Measurements from ENCODE around the gene ZFYVE21. TPM values are rescaled to one million over a fixed set of nuclear protein-coding genes. Genes with fewer than 3 reads are reported as not detected.
"Not testable (repeated sequence)": the region's sequence is repeated elsewhere in the genome, so short reads cannot be mapped to it uniquely, and the experiment has no call there.

Gene ZFYVE21
- total RNA-seq, 2 experiments from 2014 or later: 16.9 to 17.2 TPM

DNA sequence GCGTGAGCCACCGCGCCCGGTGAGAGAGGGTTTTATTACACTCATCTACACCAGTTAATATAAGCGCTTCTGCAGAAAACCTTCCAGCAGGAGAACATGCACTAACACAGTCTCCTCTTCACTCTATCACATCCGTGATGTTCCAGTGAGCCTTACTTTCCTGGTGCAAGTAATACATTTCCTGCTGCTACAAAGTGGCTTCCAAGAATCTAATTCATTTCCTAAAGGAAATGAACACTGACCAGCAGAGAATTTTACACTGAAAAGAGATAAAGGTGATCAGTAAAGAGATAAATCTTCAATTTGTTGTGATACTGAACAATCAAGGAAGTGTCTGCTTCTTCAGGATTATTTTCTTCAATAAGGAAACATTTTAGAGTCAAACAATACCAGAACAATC is 39.5 kb downstream of the ZFYVE21 start:
- Mint-ChIP-seq H3K9me3 (no peaks in the 10 kb centered on the region), H3K36me3 (ENCODE audit: low read depth) (no peaks in the 10 kb centered on the region), H3K27me3 (no peaks in the 10 kb centered on the region), H3K27ac (no peak overlapping the region), H3K4me1 (peaks cover 2% of the 10 kb centered on the region), H3K4me3 (no peak overlapping the region)
- CTCF ChIA-PET: no interaction called here
- POLR2A ChIA-PET: no interaction called here
- no peak for DNase-seq

- DNase-seq: no peak
- no peaks in the 10 kb centered on the region for H3K27me3 Mint-ChIP-seq
- H3K36me3 Mint-ChIP-seq (ENCODE audit: low read depth): no peaks in the 10 kb centered on the region
- no peak overlapping the region for H3K27ac Mint-ChIP-seq
- CTCF ChIA-PET: interaction anchor here (0.6 to 1.0 kb wide), 2 partner anchors 10 to 231 kb away, joined by 4 read pairs; no protein-coding TSS in a partner anchor
- no peaks in the 10 kb centered on the region for H3K9me3 Mint-ChIP-seq
- H3K4me3 Mint-ChIP-seq: no peak overlapping the region
- POLR2A ChIA-PET: no interaction called here
- H3K4me1 Mint-ChIP-seq: no peaks in the 10 kb centered on the region
Measured at GRCh38 chr14:103758059-103758776, 42.6 kb downstream of the ZFYVE21 start.

DNA sequence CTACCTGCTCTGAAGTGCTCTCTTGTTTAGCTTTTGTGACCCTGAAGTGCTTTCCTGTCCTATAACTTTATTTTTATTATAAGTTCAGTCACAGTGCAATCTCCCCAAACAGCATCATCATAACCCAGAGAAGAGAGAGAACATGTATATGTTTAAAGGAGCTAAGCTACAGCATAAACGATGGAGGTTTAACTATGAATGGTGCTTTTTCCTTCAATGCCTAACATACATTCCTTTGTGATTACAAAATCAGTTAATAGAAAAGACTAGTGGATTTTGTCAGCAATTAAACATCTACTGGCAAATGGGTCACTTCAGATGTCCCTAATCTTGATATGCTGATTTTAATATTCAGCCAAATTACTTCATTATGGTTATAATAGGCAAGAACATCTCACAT is 46.4 kb downstream of the ZFYVE21 start:
- no peaks in the 10 kb centered on the region for H3K9me3 Mint-ChIP-seq
- CTCF ChIA-PET: no interaction called here
- POLR2A ChIA-PET: no interaction called here
- H3K4me1 Mint-ChIP-seq: no peaks in the 10 kb centered on the region
- no peak overlapping the region for H3K4me3 Mint-ChIP-seq
- no peaks in the 10 kb centered on the region for H3K36me3 Mint-ChIP-seq (ENCODE audit: low read depth)
- no peaks in the 10 kb centered on the region for H3K27me3 Mint-ChIP-seq
- H3K27ac Mint-ChIP-seq: no peak overlapping the region
- DNase-seq: no peak

GRCh38 chr14:103762541-103762940 is 46.9 kb downstream of the ZFYVE21 start:
- no peak for DNase-seq
- ChIA-PET POLR2A (no interaction called here), CTCF (no interaction called here)
- Mint-ChIP-seq H3K27ac (no peak overlapping the region), H3K27me3 (no peaks in the 10 kb centered on the region), H3K4me3 (no peak overlapping the region), H3K36me3 (ENCODE audit: low read depth) (no peaks in the 10 kb centered on the region), H3K9me3 (no peaks in the 10 kb centered on the region), H3K4me1 (no peaks in the 10 kb centered on the region)

GRCh38 chr14:103763730-103764488 is 48.3 kb downstream of the ZFYVE21 start:
- POLR2A ChIA-PET: no interaction called here
- Mint-ChIP-seq H3K4me1 (no peaks in the 10 kb centered on the region), H3K4me3 (no peak overlapping the region), H3K9me3 (no peaks in the 10 kb centered on the region), H3K27ac (no peak overlapping the region), H3K27me3 (no peaks in the 10 kb centered on the region), H3K36me3 (ENCODE audit: low read depth) (no peaks in the 10 kb centered on the region)
- CTCF ChIA-PET: no interaction called here
- no peak for DNase-seq

DNA sequence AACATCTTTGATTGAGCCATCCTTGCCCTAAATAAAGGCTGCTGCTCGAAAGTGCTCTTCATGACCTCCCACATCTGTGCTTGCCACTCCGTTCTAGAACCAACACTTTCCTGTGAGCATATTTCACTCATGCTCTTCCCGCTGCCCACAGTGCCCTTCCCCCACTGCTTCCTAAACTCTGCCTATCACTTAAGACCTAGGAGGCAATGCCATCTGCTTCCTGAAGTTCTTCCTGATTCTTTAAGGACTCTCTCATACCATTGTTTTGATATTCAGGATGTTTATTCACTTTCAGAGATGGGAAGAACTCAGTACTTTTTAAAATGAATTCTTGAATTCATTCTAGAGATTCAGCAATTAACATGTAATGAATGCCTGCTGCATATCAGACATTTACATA is 49.9 kb downstream of the ZFYVE21 start:
- ChIA-PET POLR2A (no interaction called here), CTCF (interaction anchor here (0.8 kb wide), 1 partner anchor 29 kb away, joined by 3 read pairs; no protein-coding TSS in a partner anchor)
- Mint-ChIP-seq H3K4me1 (no peaks in the 10 kb centered on the region), H3K27me3 (no peaks in the 10 kb centered on the region), H3K36me3 (ENCODE audit: low read depth) (no peaks in the 10 kb centered on the region), H3K9me3 (no peaks in the 10 kb centered on the region), H3K4me3 (no peak overlapping the region), H3K27ac (no peak overlapping the region)
- no peak for DNase-seq

GRCh38 chr14:103767336-103767894 is 51.8 kb downstream of the ZFYVE21 start:
- ChIA-PET CTCF (no interaction called here), POLR2A (no interaction called here)
- peaks cover 4% of the 10 kb centered on the region for H3K9me3 Mint-ChIP-seq
- no peak for DNase-seq
- no peak overlapping the region for H3K27ac Mint-ChIP-seq
- H3K4me3 Mint-ChIP-seq: no peak overlapping the region
- no peaks in the 10 kb centered on the region for H3K27me3 Mint-ChIP-seq
- H3K4me1 Mint-ChIP-seq: no peaks in the 10 kb centered on the region
- H3K36me3 Mint-ChIP-seq (ENCODE audit: low read depth): peaks cover 6% of the 10 kb centered on the region

- Mint-ChIP-seq H3K27ac (no peak overlapping the region), H3K36me3 (ENCODE audit: low read depth) (peaks cover 6% of the 10 kb centered on the region), H3K9me3 (peaks cover 4% of the 10 kb centered on the region), H3K27me3 (no peaks in the 10 kb centered on the region), H3K4me3 (no peak overlapping the region), H3K4me1 (no peaks in the 10 kb centered on the region)
- DNase-seq: no peak
- POLR2A ChIA-PET: no interaction called here
- CTCF ChIA-PET: no interaction called here
Measured at GRCh38 chr14:103770500-103770899, 54.9 kb downstream of the ZFYVE21 start.

GRCh38 chr14:103770902-103771301 is 55.3 kb downstream of the ZFYVE21 start:
- POLR2A ChIA-PET: no interaction called here
- Mint-ChIP-seq H3K27me3 (no peaks in the 10 kb centered on the region), H3K27ac (no peak overlapping the region), H3K4me1 (no peaks in the 10 kb centered on the region), H3K9me3 (peaks cover 4% of the 10 kb centered on the region), H3K4me3 (no peak overlapping the region), H3K36me3 (ENCODE audit: low read depth) (peaks cover 6% of the 10 kb centered on the region)
- CTCF ChIA-PET: no interaction called here
- no peak for DNase-seq

DNA sequence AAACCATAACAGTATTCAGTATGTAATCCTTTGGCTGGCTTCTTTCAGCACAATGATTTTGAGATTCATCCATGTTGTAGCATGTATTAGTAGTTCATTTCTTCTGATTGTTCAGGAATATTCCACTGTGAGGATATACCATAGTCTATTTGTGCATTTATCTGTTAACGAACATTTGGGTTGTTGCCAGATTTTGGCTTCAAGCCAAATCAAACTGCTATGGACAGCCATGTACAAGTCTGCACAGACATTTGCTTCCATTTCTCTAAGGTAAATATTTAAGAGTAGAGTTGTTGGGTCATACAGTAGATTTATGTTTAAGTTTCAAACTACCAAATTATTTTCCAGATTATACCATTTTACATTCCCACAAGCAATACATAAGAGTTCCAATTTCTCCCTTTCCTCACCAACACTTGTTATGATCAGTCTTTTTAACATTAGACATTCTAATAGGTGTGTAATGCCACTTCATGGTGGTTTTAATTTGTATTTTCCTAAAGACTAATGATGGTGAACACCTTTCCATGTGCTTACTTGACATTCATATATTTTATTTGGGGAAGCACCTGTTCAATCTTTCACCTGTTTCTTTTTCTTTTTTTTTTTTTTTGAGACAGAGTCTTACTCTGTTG is 56.6 kb downstream of the ZFYVE21 start:
- ChIA-PET POLR2A (no interaction called here), CTCF (no interaction called here)
- H3K27me3 Mint-ChIP-seq: no peaks in the 10 kb centered on the region
- H3K27ac Mint-ChIP-seq: no peak overlapping the region
- H3K4me3 Mint-ChIP-seq: no peak overlapping the region
- peaks cover 6% of the 10 kb centered on the region for H3K36me3 Mint-ChIP-seq (ENCODE audit: low read depth)
- no peaks in the 10 kb centered on the region for H3K4me1 Mint-ChIP-seq
- DNase-seq: no peak
- H3K9me3 Mint-ChIP-seq: peaks cover 4% of the 10 kb centered on the region

DNA sequence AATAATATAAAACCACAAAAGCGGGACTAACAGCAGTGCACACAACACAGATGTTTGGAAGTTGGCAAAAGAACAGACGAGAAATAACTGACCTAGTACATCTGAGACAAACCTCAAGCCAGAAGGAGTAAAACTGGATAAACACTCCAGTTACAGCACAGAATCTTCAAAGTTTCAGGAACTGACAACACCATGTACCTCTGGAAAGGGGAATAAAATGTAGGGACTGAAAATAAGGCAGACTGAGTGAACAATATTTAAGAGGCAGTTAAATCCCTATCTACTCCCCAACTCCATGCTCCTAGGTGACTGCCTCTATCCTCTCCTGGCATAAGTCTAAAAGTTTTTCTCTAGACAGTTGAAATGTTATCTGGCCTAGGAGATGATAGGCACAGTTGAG is 57.9 kb downstream of the ZFYVE21 start:
- Mint-ChIP-seq H3K27ac (no peak overlapping the region), H3K27me3 (no peaks in the 10 kb centered on the region), H3K9me3 (peaks cover 4% of the 10 kb centered on the region), H3K4me1 (no peaks in the 10 kb centered on the region), H3K4me3 (no peak overlapping the region), H3K36me3 (ENCODE audit: low read depth) (peaks cover 6% of the 10 kb centered on the region)
- DNase-seq: no peak
- CTCF ChIA-PET: interaction anchor here (1.0 kb wide), 1 partner anchor 14 kb away, joined by 3 read pairs; no protein-coding TSS in a partner anchor
- POLR2A ChIA-PET: no interaction called here

DNA sequence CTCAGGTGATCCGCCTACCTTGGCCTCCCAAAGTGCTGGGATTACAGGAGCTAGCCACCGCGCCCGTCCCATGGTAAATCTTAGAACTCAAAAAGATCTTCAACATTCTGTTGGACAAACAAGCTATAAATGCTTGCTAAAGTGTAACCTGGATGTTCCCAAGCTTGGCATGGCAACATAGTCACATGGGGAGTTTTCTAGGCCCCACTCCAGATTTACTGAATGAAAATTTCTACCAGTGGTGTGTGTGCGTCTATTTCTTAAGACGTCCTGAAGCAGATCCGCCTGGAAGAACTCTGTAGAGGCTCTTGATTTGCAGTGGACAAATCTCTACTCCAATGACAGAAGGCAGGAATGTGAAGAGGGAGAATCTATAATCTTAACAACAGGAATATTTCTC is 59.9 kb downstream of the ZFYVE21 start:
- DNase-seq: no peak
- POLR2A ChIA-PET: no interaction called here
- Mint-ChIP-seq H3K36me3 (ENCODE audit: low read depth) (peaks cover 6% of the 10 kb centered on the region), H3K9me3 (peaks cover 4% of the 10 kb centered on the region), H3K27ac (no peak overlapping the region), H3K4me3 (no peak overlapping the region), H3K27me3 (no peaks in the 10 kb centered on the region), H3K4me1 (no peaks in the 10 kb centered on the region)
- CTCF ChIA-PET: no interaction called here

- CTCF ChIA-PET: interaction anchor here (0.5 kb wide), 1 partner anchor 256 kb away, joined by 3 read pairs; no protein-coding TSS in a partner anchor
- POLR2A ChIA-PET; H3K36me3 Mint-ChIP-seq (ENCODE audit: low read depth); H3K9me3 Mint-ChIP-seq; H3K4me3 Mint-ChIP-seq; DNase-seq; H3K4me1 Mint-ChIP-seq; H3K27ac Mint-ChIP-seq; H3K27me3 Mint-ChIP-seq: not testable (repeated sequence)
Measured at GRCh38 chr14:103776319-103776718, 60.7 kb downstream of the ZFYVE21 start.

Data from activated CD4-positive, alpha-beta T cell treated with anti-CD3 and anti-CD28 coated beads, Interleukin-2, amount 10 ng/mL, durations not matched to agents 7 days and 5 days (primary cell).